ENCODE data around the gene GPR15. TPM values are rescaled to one million over a fixed set of nuclear protein-coding genes. Genes with fewer than 3 reads are reported as not detected.

The GPR15 gene
- total RNA-seq, 2 experiments from 2014 or later: 1.4 to 2.2 TPM

DNA sequence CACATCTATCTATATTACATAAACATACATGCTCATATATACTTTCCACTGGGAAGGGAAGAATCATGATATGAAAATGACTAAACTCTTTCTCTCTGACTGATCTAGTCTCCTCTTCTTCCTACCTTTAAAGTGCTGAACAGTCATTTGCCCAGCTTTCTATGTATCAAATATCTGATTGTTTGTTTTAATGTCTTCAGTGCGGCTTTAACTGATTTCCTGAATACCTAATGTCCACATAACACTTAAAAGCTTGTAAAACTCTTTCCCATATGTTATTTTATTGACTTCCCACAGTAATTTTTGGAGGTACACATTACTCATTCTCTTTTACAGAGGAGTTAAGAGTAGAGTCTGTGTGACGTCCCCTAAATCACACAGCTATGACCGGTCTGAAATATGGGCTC, 33.5 kb downstream of the GPR15 start:
- Mint-ChIP-seq H3K36me3 (ENCODE audit: low read depth) (peaks cover 15% of the 10 kb centered on the region), H3K27me3 (no peaks in the 10 kb centered on the region), H3K9me3 (peaks cover 10% of the 10 kb centered on the region), H3K4me1 (ENCODE audit: low read depth) (peaks cover 77% of the 10 kb centered on the region), H3K27ac (peak overlapping the region; percentile 87), H3K4me3 (peak overlapping the region; percentile 54)
- peak; percentile 28 for ATAC-seq
- ChIA-PET POLR2A (interaction anchor here (0.7 to 2.9 kb wide), 10 partner anchors 8 to 46 kb away, joined by 3 to 25 read pairs (median 5); partner anchors contain the start of genes CLDND1 and CPOX), CTCF (interaction anchor here (0.7 to 1.2 kb wide), 6 partner anchors 12 to 49 kb away, joined by 3 to 4 read pairs (median 3); partner anchors contain the start of gene CLDND1)
- intact Hi-C loops (cut with micrococcal nuclease): loop anchor here (1.0 kb wide), 1 partner anchor 8 kb away; no protein-coding TSS in a partner anchor
- no peak for TF ChIP-seq CTCF (IDR thresholded peaks at IDR 0.05)
- DNase-seq: no peak

GRCh38 chr3:98565843-98566242, 34.1 kb downstream of the GPR15 start:
- Mint-ChIP-seq H3K4me3 (peak overlapping the region; percentile 54), H3K4me1 (ENCODE audit: low read depth) (peaks cover 74% of the 10 kb centered on the region)
- DNase-seq: no peak

DNA sequence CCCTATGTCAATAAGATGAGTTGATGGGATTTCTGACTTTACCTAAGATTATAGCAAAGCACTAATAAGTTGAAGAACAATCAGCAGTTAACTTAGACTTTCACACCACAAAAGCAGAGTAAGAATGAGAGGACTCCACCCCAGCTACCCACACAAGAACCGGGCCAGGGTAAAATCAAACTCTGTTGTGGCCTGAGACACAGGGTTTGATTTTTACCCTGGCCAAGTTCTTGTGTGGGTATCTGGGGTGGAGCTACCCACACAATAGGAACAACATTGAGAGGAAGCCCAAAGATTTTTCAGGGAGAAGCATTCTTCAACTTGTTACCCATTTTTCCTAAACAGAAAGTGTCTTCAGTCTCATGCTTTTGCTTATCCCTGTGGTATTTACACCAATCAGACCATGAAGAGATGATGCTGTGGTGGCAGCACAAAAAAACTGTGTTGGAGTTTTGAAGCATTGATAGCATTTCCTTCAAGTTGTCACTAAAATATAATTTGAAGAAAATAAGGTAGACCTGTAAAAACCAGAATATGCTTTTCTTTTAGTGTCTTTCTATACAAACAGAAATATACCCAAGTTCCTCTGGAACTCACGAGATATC, 36.0 kb downstream of the GPR15 start:
- peak; percentile 26 for ATAC-seq
- DNase-seq: peak; percentile 49
- peaks cover 71% of the 10 kb centered on the region for H3K4me1 Mint-ChIP-seq (ENCODE audit: low read depth)

More at GRCh38 chr3:98565843-98566242, 34.1 kb downstream of the GPR15 start:
- CTCF ChIA-PET: interaction anchor here (0.7 to 1.2 kb wide), 5 partner anchors 12 to 43 kb away, joined by 3 to 4 read pairs (median 3); partner anchors contain the start of gene CLDND1
- Mint-ChIP-seq H3K9me3 (peaks cover 10% of the 10 kb centered on the region), H3K27ac (peak overlapping the region; percentile 87), H3K27me3 (no peaks in the 10 kb centered on the region), H3K36me3 (ENCODE audit: low read depth) (peaks cover 15% of the 10 kb centered on the region)
- POLR2A ChIA-PET: interaction anchor here (0.6 to 2.9 kb wide), 6 partner anchors 10 to 43 kb away, joined by 3 to 25 read pairs (median 8); partner anchors contain the start of gene CLDND1
- intact Hi-C loops (cut with micrococcal nuclease): loop anchor here (1.0 kb wide), 1 partner anchor 9 kb away; no protein-coding TSS in a partner anchor
- TF ChIP-seq CTCF (IDR thresholded peaks at IDR 0.05): no peak
- no peak for ATAC-seq

DNA sequence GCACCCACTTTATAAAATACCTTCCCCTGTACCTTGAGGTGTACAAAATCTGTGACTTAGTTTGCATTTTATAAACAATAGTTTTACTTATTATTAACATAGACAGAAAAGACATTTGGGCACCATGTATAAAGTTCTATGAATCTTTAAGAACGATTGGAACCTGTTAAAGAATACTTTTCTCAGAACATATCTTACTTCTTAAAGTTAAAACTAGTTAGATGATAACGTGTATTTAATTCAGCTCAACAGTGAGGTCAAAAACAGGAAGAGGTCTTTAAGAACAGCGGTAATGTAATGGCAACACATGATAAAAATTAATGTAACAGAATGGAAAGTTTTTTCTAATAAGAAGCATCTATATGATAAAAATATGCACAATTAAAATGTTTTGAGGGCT, 36.6 kb downstream of the GPR15 start:
- no peak overlapping the region for H3K4me3 Mint-ChIP-seq
- no peak for DNase-seq
- peaks cover 71% of the 10 kb centered on the region for H3K4me1 Mint-ChIP-seq (ENCODE audit: low read depth)
- ChIA-PET POLR2A (interaction anchor here (0.6 kb wide), 1 partner anchor 59 kb away, joined by 5 read pairs; no protein-coding TSS in a partner anchor), CTCF (no interaction called here)
- TF ChIP-seq CTCF (IDR thresholded peaks at IDR 0.05): no peak
- peaks cover 15% of the 10 kb centered on the region for H3K36me3 Mint-ChIP-seq (ENCODE audit: low read depth)
- H3K27ac Mint-ChIP-seq: peak overlapping the region; percentile 45
- ATAC-seq: no peak
- H3K27me3 Mint-ChIP-seq: no peaks in the 10 kb centered on the region
- intact Hi-C loops (cut with micrococcal nuclease): no loop called here
- peaks cover 10% of the 10 kb centered on the region for H3K9me3 Mint-ChIP-seq

More for the DNA sequence above, 36.0 kb downstream of the GPR15 start:
- H3K36me3 Mint-ChIP-seq (ENCODE audit: low read depth): peaks cover 15% of the 10 kb centered on the region
- intact Hi-C loops (cut with micrococcal nuclease): no loop called here
- no peaks in the 10 kb centered on the region for H3K27me3 Mint-ChIP-seq
- peak overlapping the region; percentile 81 for H3K27ac Mint-ChIP-seq
- ChIA-PET CTCF (no interaction called here), POLR2A (interaction anchor here (0.6 kb wide), 1 partner anchor 60 kb away, joined by 5 read pairs; no protein-coding TSS in a partner anchor)
- H3K4me3 Mint-ChIP-seq: no peak overlapping the region
- peaks cover 10% of the 10 kb centered on the region for H3K9me3 Mint-ChIP-seq
- TF ChIP-seq CTCF (IDR thresholded peaks at IDR 0.05): no peak

Data from activated CD8-positive, alpha-beta T cell treated with anti-CD3 and anti-CD28 coated beads for 36 hours (primary cell).